ENCODE results near the gene SLC7A5. TPM values are rescaled to one million over a fixed set of nuclear protein-coding genes. Genes with fewer than 3 reads are reported as not detected.
"Not testable (repeated sequence)": the region's sequence is repeated elsewhere in the genome, so short reads cannot be mapped to it uniquely, and the experiment has no call there.

SLC7A5 gene
- polyA plus RNA-seq = 10 to 100 TPM in 1 of 3 donors, 1 to 10 TPM in 2; 1.9 to 28.2 (median 3.4) TPM

DNA sequence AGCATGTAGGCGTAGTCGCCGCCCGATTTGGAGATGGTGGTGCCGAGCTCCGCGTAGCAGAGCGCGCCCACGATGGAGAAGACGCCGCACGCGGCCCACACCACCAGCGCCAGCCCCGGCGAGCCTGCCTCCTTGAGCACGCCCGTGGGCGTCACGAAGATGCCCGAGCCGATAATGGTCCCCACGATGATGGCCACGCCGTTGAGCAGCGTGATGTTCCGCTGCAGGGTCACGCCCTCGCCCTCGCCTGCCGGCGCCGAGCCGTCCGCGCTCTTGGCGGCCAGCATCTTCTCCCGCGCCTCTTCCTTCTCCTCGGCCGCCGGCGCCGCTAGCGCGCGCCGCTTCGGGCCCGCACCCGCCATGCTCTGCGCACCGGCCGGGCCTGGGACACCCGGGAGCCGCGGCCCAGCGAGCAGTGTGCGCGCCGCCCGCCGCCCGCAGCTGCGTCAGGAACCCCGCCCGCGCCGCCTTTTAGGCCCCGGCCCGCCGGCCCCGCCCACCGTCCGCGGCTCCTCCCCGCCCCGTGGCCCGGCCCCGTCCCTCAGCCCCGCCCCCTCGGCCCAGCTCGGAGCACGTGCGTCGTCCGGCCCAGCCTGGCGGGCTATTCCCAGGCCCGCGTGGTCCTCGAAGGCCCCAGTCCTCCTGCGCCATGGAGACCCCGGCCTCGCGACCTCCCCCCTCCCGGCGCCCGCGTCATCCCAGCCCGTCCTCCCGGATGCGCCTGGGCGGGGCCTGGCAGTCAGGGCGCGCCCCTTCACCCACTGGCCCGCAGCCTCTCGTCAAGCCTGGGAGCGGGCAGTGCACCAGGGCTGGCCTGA, at the start of gene SLC7A5:
Gene SLC7A5, minus strand, starts transcription at position 447 of the 818 bp plus-strand sequence. Its CDS starts 85 bp downstream, at position 362.
- 4 to 7% (median 5%) methylated on average over 59 to 109 of the region's 109 CpGs for WGBS, 3 donors
- H3K27ac ChIP-seq (ENCODE audit: low read depth, low read length) = not testable (repeated sequence)

- WGBS, 3 donors = 38 to 62% (median 62%) methylated on average over 13 of the region's 13 CpGs
- H3K27ac ChIP-seq (ENCODE audit: low read depth, low read length) = no peak overlapping the region
These were observed 49.0 kb upstream of the SLC7A5 start for GRCh38 chr16:87918338-87918737.

GRCh38 chr16:87917503-87917902, 48.2 kb upstream of the SLC7A5 start:
- H3K27ac ChIP-seq (ENCODE audit: low read depth, low read length) = no peak overlapping the region
- WGBS, 3 donors = 72 to 94% (median 90%) methylated on average over 9 of the region's 9 CpGs

GRCh38 chr16:87914812-87915211, 45.5 kb upstream of the SLC7A5 start:
- WGBS, 3 donors = 92 to 94% (median 92%) methylated on average over 25 of the region's 25 CpGs

GRCh38 chr16:87914021-87914725, 44.9 kb upstream of the SLC7A5 start:
- not testable (repeated sequence) for H3K27ac ChIP-seq (ENCODE audit: low read depth, low read length)
- 72 to 80% (median 76%) methylated on average over 24 to 27 of the region's 27 CpGs for WGBS, 3 donors

More at GRCh38 chr16:87914812-87915211, 45.5 kb upstream of the SLC7A5 start:
- H3K27ac ChIP-seq (ENCODE audit: low read depth, low read length) = no peak overlapping the region

DNA sequence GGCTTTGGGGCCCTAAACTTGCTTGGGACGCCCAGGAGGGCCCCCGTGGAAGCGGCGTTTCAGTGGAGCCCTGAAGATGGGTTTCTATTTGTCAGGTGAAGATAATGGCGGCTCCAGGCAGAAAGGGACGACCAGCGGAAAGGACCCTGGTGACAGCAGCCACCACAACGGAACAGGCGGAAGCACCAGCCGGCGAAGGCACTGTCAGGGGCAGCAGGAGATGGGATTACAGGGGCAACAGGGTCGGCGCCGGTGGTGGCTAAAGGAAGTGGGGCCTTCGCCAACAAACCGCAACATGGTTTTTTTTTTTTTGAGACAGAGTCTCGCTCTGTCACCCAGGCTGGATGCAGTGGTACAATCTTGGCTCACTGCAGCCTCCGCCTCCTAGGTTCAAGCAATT, 43.4 kb upstream of the SLC7A5 start:
- WGBS, 3 donors = 73 to 87% (median 74%) methylated on average over 15 to 18 of the region's 18 CpGs
- H3K27ac ChIP-seq (ENCODE audit: low read depth, low read length) = not testable (repeated sequence)

GRCh38 chr16:87911106-87911763, 41.9 kb upstream of the SLC7A5 start:
- not testable (repeated sequence) for H3K27ac ChIP-seq (ENCODE audit: low read depth, low read length)
- 40 to 62% (median 51%) methylated on average over 23 of the region's 23 CpGs for WGBS, 3 donors

DNA sequence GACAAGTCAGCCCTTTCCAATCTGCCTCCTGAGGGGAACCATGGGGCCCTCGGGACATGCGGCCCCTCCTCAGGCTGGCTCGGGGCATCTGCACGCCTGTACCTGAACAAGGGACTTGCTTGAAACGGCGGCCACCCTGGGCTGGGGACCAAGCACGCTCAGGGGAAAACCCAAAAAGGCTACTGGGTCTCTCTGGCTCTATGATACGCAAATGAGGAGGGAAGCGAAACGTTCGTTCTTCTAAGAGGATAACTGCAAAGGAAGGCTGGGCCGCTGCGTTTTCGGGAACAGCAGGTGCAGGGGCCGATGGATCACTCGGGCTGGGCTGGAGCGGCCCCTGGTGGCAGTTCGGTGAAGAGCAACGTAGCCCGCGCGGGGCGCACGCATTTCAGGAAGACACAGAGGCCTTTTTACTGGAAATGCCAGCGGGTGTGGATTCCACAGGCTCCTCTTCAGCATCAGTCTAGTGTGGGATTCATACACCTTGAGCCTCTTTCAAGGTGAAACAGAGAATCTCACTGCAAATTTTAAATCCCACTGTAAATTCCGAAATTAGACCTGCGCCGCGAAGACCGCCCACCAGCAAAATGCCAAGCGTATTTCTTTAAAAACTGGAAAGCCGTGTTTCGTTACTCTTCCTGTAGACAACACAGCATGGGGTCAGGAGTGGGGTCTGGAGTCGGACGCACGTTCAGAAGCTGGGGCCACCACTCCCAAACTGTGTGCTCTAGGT, 40.1 kb upstream of the SLC7A5 start:
- 34 to 38% (median 34%) methylated on average over 36 of the region's 36 CpGs for WGBS, 3 donors
- not testable (repeated sequence) for H3K27ac ChIP-seq (ENCODE audit: low read depth, low read length)

GRCh38 chr16:87908101-87908500, 38.8 kb upstream of the SLC7A5 start:
- 90 to 95% (median 92%) methylated on average over 11 of the region's 11 CpGs for WGBS, 3 donors

GRCh38 chr16:87905521-87905920, 36.2 kb upstream of the SLC7A5 start:
- 89 to 95% (median 92%) methylated on average over 7 of the region's 7 CpGs for WGBS, 3 donors
- not testable (repeated sequence) for H3K27ac ChIP-seq (ENCODE audit: low read depth, low read length)

More at GRCh38 chr16:87908101-87908500, 38.8 kb upstream of the SLC7A5 start:
- not testable (repeated sequence) for H3K27ac ChIP-seq (ENCODE audit: low read depth, low read length)

- not testable (repeated sequence) for H3K27ac ChIP-seq (ENCODE audit: low read depth, low read length)
- WGBS, 3 donors = 73 to 81% (median 81%) methylated on average over 3 to 4 of the region's 5 CpGs
These were observed 35.7 kb upstream of the SLC7A5 start for GRCh38 chr16:87904963-87905362.

- H3K27ac ChIP-seq (ENCODE audit: low read depth, low read length) = not testable (repeated sequence)
- WGBS, 3 donors = 64 to 87% (median 86%) methylated on average over 12 of the region's 12 CpGs
These were observed 31.2 kb upstream of the SLC7A5 start for GRCh38 chr16:87900489-87900888.

- WGBS, 3 donors = 58 to 72% (median 64%) methylated on average over 20 of the region's 20 CpGs
- H3K27ac ChIP-seq (ENCODE audit: low read depth, low read length) = no peak overlapping the region
These were observed 28.5 kb upstream of the SLC7A5 start for GRCh38 chr16:87897521-87898505.

DNA sequence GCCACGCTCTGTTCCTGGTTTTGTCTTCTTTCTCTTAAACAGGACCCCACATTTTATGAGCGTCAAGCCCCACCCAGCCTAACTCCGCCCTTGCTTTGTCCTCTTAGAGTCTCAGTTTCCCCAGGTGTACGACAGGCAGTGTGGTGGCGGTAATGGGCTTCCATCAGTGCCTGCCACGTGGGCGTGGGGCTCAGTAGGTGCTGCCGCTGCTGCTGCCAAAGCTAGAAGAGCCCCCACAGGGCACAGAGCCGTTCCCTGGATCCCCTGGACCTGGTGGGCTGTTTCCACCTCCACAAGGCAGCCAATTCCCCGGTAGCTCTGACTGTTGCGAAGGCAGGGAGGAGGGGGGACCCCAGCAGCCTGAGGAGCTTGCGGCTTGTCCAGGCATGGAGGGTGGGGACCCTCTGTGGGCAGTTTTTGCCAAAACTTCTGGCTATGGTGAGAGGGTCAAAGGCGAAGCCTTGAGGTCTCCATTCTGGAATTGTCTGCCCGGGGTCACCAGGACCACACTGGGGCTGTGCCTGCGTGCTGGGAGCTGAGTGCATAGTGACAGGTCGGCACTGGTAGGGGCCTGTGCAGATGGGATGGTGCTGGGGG, 27.7 kb upstream of the SLC7A5 start:
- WGBS, 3 donors = 81 to 82% (median 82%) methylated on average over 16 of the region's 16 CpGs
- H3K27ac ChIP-seq (ENCODE audit: low read depth, low read length) = not testable (repeated sequence)

GRCh38 chr16:87896176-87896890, 27.0 kb upstream of the SLC7A5 start:
- H3K27ac ChIP-seq (ENCODE audit: low read depth, low read length) = not testable (repeated sequence)
- WGBS, 3 donors = 70 to 90% (median 77%) methylated on average over 15 to 17 of the region's 17 CpGs

- WGBS, 3 donors = 37 to 82% (median 58%) methylated on average over 10 of the region's 10 CpGs
- no peak overlapping the region for H3K27ac ChIP-seq (ENCODE audit: low read depth, low read length)
These were observed 26.4 kb upstream of the SLC7A5 start for GRCh38 chr16:87895641-87896141.

All from adipose tissue (tissue), 3 donors.